ENCODE measurements around the gene KLLN. TPM values are rescaled to one million over a fixed set of nuclear protein-coding genes. Genes with fewer than 3 reads are reported as not detected.

KLLN gene
- total and polyA plus RNA-seq, 2 of the 8 experiments (the other 6 are each of a cell fraction or from before 2014, with no cell fraction given) = 0.24 to 0.73 TPM

DNA sequence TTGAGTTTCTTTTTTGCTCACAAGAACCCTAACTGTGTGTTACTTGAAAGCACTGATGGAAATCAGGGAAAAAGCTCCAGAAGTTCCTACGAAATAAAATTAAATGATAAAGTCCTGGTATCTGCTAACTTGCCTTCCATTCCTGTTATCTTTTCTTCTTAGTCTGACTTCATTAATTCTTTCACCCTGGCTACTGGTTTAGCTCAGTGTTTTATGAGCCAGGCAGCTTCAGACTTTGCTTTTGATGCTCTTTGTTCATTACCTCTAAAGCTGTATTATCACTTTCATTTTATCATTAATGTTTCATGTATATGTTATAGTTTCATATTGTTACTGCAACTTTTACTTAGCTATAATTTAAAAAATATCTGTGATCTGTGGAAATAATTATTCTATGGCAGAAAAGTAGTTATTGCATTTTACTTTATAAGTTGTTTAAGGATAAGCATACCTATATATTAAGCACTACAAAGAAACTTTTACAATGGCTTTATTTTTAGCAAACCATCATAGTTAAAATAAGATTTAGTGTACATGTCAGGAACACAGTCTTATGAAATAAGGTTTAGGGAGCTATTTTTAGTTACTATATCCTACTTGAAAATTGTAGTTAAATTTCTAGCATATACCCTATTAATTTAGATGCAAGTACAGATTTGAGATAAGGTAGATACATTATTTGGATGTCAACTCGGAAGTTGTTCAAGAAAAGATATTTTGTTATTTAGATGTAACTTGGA is 19.4 kb upstream of the KLLN start:
- H4K8ac ChIP-seq (ENCODE audit: extremely low read depth, insufficient read depth, low read length) = no peak overlapping the region
- peaks cover 1% of the 10 kb centered on the region; the same call in 1 of the 2 replicates for H3K79me1 ChIP-seq (ENCODE audit: low read depth, low read length)
- no peak overlapping the region for H3K14ac ChIP-seq (ENCODE audit: insufficient read length)
- ChIA-PET CTCF (ENCODE audit: partially characterized antibody) (interaction anchor here (0.9 to 1.4 kb wide), 5 partner anchors 10 to 116 kb away, joined by 3 to 4 read pairs (median 3); no protein-coding TSS in a partner anchor), POLR2A (ENCODE audit: partially characterized antibody) (interaction anchor here (0.6 kb wide), 1 partner anchor 130 kb away, joined by 3 read pairs; no protein-coding TSS in a partner anchor)
- no peak overlapping the region for H2AK5ac ChIP-seq (ENCODE audit: low read depth, low read length)
- H4K5ac ChIP-seq (ENCODE audit: insufficient read length, low read depth, low read length) = no peak overlapping the region
- H3K27me3 ChIP-seq (replicated peaks in 1 of 4; ENCODE audit: control insufficient read depth in 3 of 4, extremely low read depth in 1 of 4, insufficient read depth in 3 of 4, low read length in 3 of 4) = no peaks in the 10 kb centered on the region
- H3K27ac ChIP-seq (ENCODE audit: low read depth, low read length) = no peak overlapping the region
- DNase-seq (ENCODE audit: low read depth in 1 of 2, low spot score in 2 of 2) = no peak
- H3K56ac ChIP-seq (replicated peaks; ENCODE audit: insufficient read length, low read depth, low read length) = no peak overlapping the region
- no peak overlapping the region for H2BK5ac ChIP-seq (ENCODE audit: low read depth, low read length)
- no peak overlapping the region for H3K9ac ChIP-seq (replicated peaks in 1 of 4; ENCODE audit: extremely low read depth in 1 of 4, low read depth in 3 of 4, low read length in 3 of 4)
- H3K23me2 ChIP-seq (ENCODE audit: low read depth, low read length) = no peaks in the 10 kb centered on the region
- no peak overlapping the region for H3K23ac ChIP-seq (ENCODE audit: insufficient read length)
- no peak overlapping the region for H2AFZ ChIP-seq (ENCODE audit: low read length)
- H3K4me2 ChIP-seq (ENCODE audit: insufficient read depth in 1 of 2, low read depth in 2 of 2, low read length in 2 of 2) = no peak overlapping the region
- no peak overlapping the region for H2BK20ac ChIP-seq (ENCODE audit: low read length)
- WGBS, 2 experiments (ENCODE audit: extremely low coverage in 1 of 2, insufficient coverage in 1 of 2, insufficient read length in 1 of 2, insufficient replicate concordance in 2 of 2, low coverage in 1 of 2, low lambda C conversion rate in 2 of 2, missing lambda C conversion rate in 1 of 2) = 89% methylated on average over 2 of the region's 2 CpGs; no CpG with 5 or more reads in 1 of the 2 experiments
- no peaks in the 10 kb centered on the region for H4K20me1 ChIP-seq (replicated peaks in 1 of 2; ENCODE audit: control insufficient read depth in 1 of 2, insufficient read depth in 2 of 2, low read length in 2 of 2)
- H3K9me3 ChIP-seq (ENCODE audit: insufficient read depth in 2 of 2, low read depth in 1 of 2, low read length in 1 of 2) = peaks cover 9 to 17% of the 10 kb centered on the region in 2 experiments; a peak in 2 of 4 replicates
- no peak overlapping the region for H2BK120ac ChIP-seq (replicated peaks; ENCODE audit: low read depth, low read length)
- no peak overlapping the region for H2BK15ac ChIP-seq (ENCODE audit: low read length)
- peaks cover 0 to 87% of the 10 kb centered on the region in 2 experiments; a peak in 3 of 4 replicates for H3K79me2 ChIP-seq (ENCODE audit: control insufficient read depth in 1 of 2, insufficient read depth in 2 of 2, low read length in 2 of 2)
- peaks cover 0 to 2% (median 0%) of the 10 kb centered on the region in 4 experiments; a peak in 1 of 7 replicates for H3K4me1 ChIP-seq (replicated peaks in 1 of 4; ENCODE audit: control insufficient read depth in 3 of 4, insufficient read depth in 4 of 4, low read length in 3 of 4)
- no peak overlapping the region for H3K4me3 ChIP-seq (ENCODE audit: extremely low read depth in 1 of 4, insufficient read depth in 2 of 4, low read depth in 3 of 4, low read length in 4 of 4)
- TF ChIP-seq CEBPB (IDR thresholded peaks at IDR 0.05; ENCODE audit: low read depth, low read length) = no peak
- no peak for TF ChIP-seq KDM4A (IDR thresholded peaks at IDR 0.05; ENCODE audit: low read depth, low read length, severe bottlenecking)
- TF ChIP-seq RAD21 (IDR thresholded peaks at IDR 0.05 in 1 of 2, conservative IDR thresholded peaks at IDR 0.05 in 1 of 2; ENCODE audit: low read depth in 2 of 2, low read length in 2 of 2) = no peak
- no peak for TF ChIP-seq CTBP2 (IDR thresholded peaks at IDR 0.05; ENCODE audit: borderline replicate concordance, insufficient read depth, insufficient read length, low read length)
- no peak for TF ChIP-seq BRCA1 (IDR thresholded peaks at IDR 0.05; ENCODE audit: low read depth, low read length)
- H3K4ac ChIP-seq (replicated peaks; ENCODE audit: insufficient read length, low read depth, low read length) = no peak overlapping the region
- no peak overlapping the region for H3K18ac ChIP-seq (ENCODE audit: extremely low read depth, low read length)
- no peak for FAIRE-seq
- peaks cover 0 to 37% (median 9%) of the 10 kb centered on the region in 4 experiments; a peak in 4 of 8 replicates for H3K36me3 ChIP-seq (ENCODE audit: control insufficient read depth in 2 of 4, insufficient read depth in 4 of 4, low read length in 3 of 4)
- no peak overlapping the region for H2BK12ac ChIP-seq (ENCODE audit: low read depth, low read length)
- H4K91ac ChIP-seq (replicated peaks; ENCODE audit: insufficient read length, low read length) = no peak overlapping the region
